HG03432 (cell line): ENCODE measurements around the gene CMIP.
"Not testable (repeated sequence)": the region's sequence is repeated elsewhere in the genome, so short reads cannot be mapped to it uniquely, and the experiment has no call there.

ENCODE experiments used
- ATAC-seq: cut with Tn5 transposase; IDR thresholded peaks from one replicate; pipeline ENCODE4 v1.9.1; 2021; ENCODE audit warnings: mild to moderate bottlenecking, moderate library complexity; ENCODE audit not compliant: unreplicated experiment

Gene CMIP

GRCh38 chr16:81444448-81445121 lies at the start of gene CMIP:
Gene CMIP (plus strand): TSS chr16:81444808.
- peak; percentile 91 for ATAC-seq

GRCh38 chr16:81394966-81395655 lies 49.5 kb upstream of the CMIP start:
- no peak for ATAC-seq

GRCh38 chr16:81397058-81397878 lies 47.3 kb upstream of the CMIP start:
- ATAC-seq: no peak

- ATAC-seq: no peak
Observed at GRCh38 chr16:81397879-81398520, 46.6 kb upstream of the CMIP start.

- no peak for ATAC-seq
Observed at GRCh38 chr16:81399909-81400308, 44.7 kb upstream of the CMIP start.

GRCh38 chr16:81401035-81401950 lies 43.3 kb upstream of the CMIP start:
- no peak for ATAC-seq

- ATAC-seq: no peak
Observed at GRCh38 chr16:81403208-81403600, 41.4 kb upstream of the CMIP start.

- peak; percentile 90 for ATAC-seq
Observed at GRCh38 chr16:81403601-81404391, 40.8 kb upstream of the CMIP start.

GRCh38 chr16:81405002-81405401 lies 39.6 kb upstream of the CMIP start:
- ATAC-seq: not testable (repeated sequence)

- ATAC-seq: no peak
Observed at GRCh38 chr16:81405702-81406113, 38.9 kb upstream of the CMIP start.

- ATAC-seq: no peak
Observed at GRCh38 chr16:81408409-81408950, 36.1 kb upstream of the CMIP start.

- no peak for ATAC-seq
Observed at GRCh38 chr16:81409016-81409556, 35.5 kb upstream of the CMIP start.

- no peak for ATAC-seq
Observed at GRCh38 chr16:81410643-81411293, 33.8 kb upstream of the CMIP start.

GRCh38 chr16:81413245-81413990 lies 31.2 kb upstream of the CMIP start:
- no peak for ATAC-seq

GRCh38 chr16:81415751-81416150 lies 28.9 kb upstream of the CMIP start:
- no peak for ATAC-seq

GRCh38 chr16:81416749-81417148 lies 27.9 kb upstream of the CMIP start:
- ATAC-seq: no peak

- no peak for ATAC-seq
Observed at GRCh38 chr16:81417210-81417609, 27.4 kb upstream of the CMIP start.

GRCh38 chr16:81419806-81420205 lies 24.8 kb upstream of the CMIP start:
- ATAC-seq: no peak
